ENCODE results near the gene RERG.

RERG gene

GRCh38 chr12:15218794-15219193, 2.4 kb downstream of the RERG start:
- no peak for DNase-seq (ENCODE audit: low read depth)

- DNase-seq (ENCODE audit: low read depth): no peak
Observed at GRCh38 chr12:15216036-15216889, 5.0 kb downstream of the RERG start.

- DNase-seq (ENCODE audit: low read depth): no peak
Observed at GRCh38 chr12:15214851-15215601, 6.2 kb downstream of the RERG start.

DNA sequence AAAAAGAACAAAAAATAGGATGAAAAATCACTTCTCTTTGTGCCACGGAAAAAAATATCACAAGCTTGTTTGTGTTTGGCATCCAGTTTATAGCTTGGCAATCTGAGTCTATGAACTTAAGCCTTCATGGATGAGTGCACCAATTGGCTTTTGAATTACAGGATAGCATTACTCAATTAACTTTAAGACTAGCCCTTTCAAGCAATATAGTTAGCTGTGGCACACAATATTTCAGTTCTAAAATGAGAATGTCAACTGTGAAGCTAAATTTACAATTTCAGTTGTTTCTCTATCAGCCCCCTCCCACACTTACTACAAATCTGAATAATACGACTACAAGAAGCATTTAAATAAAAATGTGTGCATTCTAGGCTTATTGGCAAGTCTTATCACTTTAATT, 8.3 kb downstream of the RERG start:
- DNase-seq (ENCODE audit: low read depth): no peak

DNA sequence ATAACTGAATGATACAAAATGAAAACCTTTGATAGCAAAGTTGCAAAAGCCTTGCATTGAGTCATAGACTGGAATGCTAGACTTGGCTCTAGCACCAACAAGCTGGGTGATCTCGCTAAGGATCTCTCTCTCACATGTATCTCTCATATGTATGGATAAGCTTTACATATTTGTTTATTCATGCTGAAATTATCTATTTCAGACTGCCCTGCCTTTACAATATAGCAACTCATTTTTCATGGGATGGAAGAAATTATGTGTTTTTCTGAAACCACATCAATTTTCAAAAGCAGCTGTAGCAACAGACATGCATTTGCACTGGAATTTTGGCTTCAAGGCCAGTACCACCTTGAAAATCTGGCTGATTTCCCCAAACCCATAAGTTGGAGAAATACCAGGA, 11.4 kb downstream of the RERG start:
- DNase-seq (ENCODE audit: low read depth): no peak

- DNase-seq (ENCODE audit: low read depth): no peak
Observed at GRCh38 chr12:15208871-15209656, 12.2 kb downstream of the RERG start.

GRCh38 chr12:15208140-15208539, 13.1 kb downstream of the RERG start:
- no peak for DNase-seq (ENCODE audit: low read depth)

- DNase-seq (ENCODE audit: low read depth): no peak
Observed at GRCh38 chr12:15206831-15207389, 14.3 kb downstream of the RERG start.

DNA sequence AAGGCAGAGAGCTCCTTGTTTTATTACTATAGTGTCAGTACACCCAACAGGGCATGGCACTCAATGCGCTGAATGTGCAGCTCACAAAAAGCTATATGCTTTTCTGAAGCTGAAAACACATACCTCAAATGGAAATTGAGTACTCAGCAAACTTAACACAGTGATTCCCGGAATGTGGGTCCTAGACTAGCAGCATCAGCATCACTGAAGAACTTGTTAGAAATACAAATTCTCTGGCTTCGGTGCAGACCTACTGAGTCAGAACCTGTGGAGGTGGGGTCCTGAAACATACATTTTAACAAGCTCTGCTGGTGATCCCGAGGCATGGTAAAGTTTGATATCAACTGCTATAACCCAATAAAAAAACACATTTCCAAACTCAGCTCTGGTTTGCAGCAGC, 14.9 kb downstream of the RERG start:
- DNase-seq (ENCODE audit: low read depth): no peak

GRCh38 chr12:15205341-15206010, 15.7 kb downstream of the RERG start:
- no peak for DNase-seq (ENCODE audit: low read depth)

DNA sequence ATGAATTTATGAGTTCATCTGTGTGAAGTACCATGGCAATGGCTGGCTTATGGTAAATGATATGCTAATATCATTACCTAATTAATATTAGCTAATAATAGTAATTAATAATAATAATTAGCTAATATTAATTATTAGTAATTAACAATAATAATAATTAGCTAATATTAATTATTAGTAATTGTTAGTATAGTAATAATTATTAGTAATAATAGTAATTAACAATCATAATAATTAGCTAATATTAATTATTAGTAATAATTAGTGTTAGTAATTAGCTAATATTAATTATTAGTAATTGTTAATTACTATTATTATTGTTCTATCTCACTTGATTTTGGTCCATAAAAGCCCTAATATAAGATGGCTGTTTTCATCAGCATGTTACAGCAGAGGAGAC, 19.8 kb downstream of the RERG start:
- no peak for DNase-seq (ENCODE audit: low read depth)

DNA sequence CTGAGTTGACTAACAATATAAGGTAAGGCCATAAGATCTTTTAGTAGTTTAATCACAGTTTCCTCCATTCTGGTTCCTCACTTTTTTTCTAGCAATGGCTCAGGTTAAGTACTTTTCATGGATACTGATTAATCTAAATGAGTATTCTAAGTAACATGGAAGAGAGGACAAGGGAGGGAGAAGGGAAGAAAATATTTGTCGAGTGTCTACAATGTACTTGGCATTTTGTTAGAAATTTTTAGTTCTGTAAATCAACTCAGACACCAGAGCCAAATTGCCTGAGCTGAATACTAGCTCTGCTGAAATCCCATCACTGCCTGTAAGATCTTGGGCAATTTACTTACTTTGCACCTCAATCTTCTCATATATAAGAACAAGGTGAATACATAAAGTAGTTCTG, 20.2 kb downstream of the RERG start:
- DNase-seq (ENCODE audit: low read depth): no peak

DNA sequence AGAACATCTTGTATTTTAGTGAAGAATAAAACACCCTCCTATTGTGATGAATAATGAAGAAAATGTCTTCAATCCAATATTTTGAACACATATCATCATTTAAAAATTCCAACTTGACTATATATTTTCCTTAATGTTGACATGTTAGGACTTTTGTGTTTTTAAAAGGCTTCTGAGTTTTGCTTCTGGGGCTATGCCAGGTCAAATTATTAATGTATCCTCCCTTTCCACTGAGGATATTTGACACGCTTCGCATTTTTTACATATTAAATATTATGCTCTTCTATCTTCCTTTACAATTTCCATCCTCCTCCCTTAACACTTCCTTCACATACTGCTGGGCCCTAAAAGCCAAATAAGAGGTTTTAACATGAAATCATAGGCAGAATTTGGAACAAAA, 20.6 kb downstream of the RERG start:
- no peak for DNase-seq (ENCODE audit: low read depth)

GRCh38 chr12:15199930-15200329, 21.3 kb downstream of the RERG start:
- no peak for DNase-seq (ENCODE audit: low read depth)

- DNase-seq (ENCODE audit: low read depth): no peak
Observed at GRCh38 chr12:15196678-15197505, 24.3 kb downstream of the RERG start.

GRCh38 chr12:15196221-15196620, 25.0 kb downstream of the RERG start:
- DNase-seq (ENCODE audit: low read depth): no peak

DNA sequence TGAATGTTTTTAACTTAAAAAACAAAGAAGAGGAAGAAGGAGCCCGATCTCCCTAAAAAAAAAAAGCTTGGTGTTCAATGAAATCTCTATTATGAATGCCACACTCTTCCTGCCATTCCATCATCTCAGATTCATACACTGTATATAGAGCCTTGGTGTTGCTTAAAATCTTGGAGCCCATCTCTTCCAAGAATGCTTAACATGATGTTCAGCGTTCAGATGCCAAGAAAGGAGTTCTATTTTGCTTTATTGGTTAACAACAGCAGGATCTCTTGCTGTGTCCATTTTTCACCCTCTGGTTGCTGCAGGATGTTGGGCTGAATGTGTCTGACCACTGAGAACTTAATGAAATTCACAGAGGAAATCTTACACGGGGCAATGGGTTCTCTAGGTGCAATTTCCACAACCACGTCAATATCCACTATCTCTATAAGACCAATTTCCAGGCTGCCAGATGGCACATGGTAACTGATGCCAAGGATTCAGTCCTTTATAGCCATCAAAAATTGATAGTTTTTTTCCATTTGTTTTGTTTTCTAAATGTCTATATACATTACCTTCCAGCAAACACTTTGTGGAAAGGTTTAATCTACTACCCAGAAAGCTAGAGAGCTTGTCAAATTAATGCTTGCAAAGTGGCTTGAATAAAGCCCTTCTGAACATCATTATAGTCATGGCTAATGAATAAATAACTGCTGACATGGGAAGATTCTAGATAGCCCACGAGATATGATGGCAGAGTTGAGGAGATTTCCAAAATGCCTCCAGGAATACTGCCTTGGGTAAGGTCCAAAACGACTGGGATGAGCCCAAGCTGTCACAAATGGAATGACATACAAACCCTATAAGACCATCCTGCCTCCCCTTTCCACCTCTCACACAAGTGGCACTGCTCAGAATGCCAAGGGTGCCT, 26.5 kb downstream of the RERG start:
- DNase-seq (ENCODE audit: low read depth): no peak

GRCh38 chr12:15193946-15194345, 27.3 kb downstream of the RERG start:
- no peak for DNase-seq (ENCODE audit: low read depth)

DNA sequence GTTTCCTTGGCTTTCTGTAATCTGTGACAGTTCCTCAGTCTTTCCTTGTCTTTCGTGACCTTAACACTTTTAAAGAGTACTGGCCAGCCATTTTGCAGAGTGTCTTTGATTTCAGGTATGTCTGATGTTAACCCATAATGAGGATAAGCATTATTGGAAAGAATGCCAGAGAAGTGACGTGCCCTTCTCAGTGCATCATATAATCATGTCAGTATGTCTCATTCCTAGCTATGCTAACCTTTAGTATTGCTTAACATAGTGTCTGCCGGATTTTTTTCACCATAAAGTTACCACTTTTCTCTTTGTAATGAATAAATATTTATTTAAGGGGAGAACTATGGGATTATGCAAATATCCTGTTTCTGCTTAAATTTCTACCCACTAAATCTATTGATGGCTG, 28.5 kb downstream of the RERG start:
- no peak for DNase-seq (ENCODE audit: low read depth)

DNA sequence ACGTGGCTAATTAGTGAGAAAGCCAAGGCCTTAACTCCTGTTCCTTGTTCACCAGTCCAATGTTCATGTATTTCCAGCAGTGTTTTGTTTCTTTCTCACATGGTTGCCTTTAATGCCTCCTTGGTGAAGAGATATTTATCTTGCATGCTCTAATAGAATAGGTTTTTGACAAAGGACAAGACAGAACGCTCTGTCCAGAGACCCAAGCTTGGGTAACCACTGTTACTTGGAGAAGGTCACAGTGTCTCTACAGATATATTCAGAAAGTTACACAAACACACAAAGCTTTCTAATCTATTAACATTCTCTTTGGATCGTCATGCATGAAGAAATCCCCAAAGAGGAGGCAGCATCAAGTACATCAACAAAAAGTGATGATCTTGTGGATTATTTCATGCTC, 33.1 kb downstream of the RERG start:
- DNase-seq (ENCODE audit: low read depth): no peak
